22Rv1 (cell line): Measurements from ENCODE around the gene ADAM12.

ENCODE experiments used
- ZFX ChIP-seq: fragments of 450-650 bp; IDR thresholded peaks from 2 replicates; pipeline ENCODE4 v1.6.1; 2017; ENCODE audit warnings: antibody characterized with exemption, borderline replicate concordance
- TF ChIP-seq, protein P1 (sequence below): fragments of 450-650 bp; IDR thresholded peaks from 2 replicates; pipeline ENCODE4 v1.5.1; 2017; ENCODE audit warnings: mild to moderate bottlenecking

DNA sequence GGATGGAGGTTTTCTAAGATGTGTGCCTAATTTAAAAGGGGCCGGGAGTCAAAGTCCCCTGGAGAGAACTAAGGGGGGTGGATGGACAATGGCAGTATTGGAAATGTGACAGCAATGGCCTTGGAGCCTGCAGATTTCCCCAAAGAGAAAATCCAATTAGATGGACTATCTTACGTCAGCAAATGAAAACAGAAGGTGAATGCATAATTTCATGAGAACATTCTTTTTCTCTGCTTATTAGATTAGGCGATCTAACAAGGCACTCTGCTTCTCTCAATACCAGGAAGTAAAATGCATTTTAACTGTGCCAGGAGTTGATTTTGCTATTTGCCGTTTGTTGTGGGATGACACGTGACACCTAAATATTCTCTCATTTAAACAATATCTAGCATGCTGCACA, 226.6 kb downstream of the ADAM12 start:
- TF ChIP-seq, protein P1, sequence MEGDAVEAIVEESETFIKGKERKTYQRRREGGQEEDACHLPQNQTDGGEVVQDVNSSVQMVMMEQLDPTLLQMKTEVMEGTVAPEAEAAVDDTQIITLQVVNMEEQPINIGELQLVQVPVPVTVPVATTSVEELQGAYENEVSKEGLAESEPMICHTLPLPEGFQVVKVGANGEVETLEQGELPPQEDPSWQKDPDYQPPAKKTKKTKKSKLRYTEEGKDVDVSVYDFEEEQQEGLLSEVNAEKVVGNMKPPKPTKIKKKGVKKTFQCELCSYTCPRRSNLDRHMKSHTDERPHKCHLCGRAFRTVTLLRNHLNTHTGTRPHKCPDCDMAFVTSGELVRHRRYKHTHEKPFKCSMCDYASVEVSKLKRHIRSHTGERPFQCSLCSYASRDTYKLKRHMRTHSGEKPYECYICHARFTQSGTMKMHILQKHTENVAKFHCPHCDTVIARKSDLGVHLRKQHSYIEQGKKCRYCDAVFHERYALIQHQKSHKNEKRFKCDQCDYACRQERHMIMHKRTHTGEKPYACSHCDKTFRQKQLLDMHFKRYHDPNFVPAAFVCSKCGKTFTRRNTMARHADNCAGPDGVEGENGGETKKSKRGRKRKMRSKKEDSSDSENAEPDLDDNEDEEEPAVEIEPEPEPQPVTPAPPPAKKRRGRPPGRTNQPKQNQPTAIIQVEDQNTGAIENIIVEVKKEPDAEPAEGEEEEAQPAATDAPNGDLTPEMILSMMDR, result no peak
- no peak for TF ChIP-seq ZFX
